GM18858 (cell line): ENCODE results near the gene KRT79.

Experiments used
- ATAC-seq: cut with Tn5 transposase; IDR thresholded peaks from one replicate; pipeline ENCODE4 v1.9.1; 2021; ENCODE audit not compliant: unreplicated experiment

KRT79 gene

DNA sequence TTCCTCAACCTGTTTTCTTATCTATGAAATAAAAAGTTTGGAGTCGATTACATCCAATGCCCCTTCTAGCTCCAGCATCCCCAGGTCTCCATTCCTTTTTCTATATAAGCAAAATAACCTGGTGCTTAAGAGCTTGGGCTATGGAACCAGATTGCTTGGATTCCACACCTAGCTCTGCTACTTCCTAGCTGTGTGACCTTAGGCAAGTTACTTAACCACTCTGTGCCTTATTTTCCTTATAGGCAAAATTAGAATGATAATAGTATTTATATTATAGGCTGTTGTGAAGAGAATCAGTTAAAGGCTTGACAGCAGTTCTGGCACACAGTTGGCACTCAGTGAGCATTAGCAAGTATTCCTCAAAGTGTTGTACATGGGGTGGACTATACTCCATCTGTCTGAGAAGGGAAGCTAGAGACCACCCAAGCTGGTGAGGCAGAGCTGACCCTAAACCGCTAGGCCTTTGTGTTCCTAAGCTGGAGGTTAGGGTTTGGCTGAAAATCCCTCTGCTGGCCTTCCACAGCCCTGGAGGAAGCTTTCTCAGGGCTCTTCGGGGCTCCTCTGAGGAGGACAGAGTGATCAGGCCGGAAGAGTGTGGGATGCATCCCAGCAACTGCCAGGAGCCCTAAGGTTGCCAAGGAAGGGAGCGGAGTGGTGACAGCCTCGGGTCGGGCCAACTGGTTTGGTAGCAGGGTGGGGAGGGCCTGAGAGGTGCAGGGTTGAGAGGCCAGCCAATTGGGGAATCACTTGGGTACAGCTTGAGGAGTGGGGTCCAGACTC, 14.2 kb downstream of the KRT79 start:
- ATAC-seq: no peak

GRCh38 chr12:52818887-52819420, 15.2 kb downstream of the KRT79 start:
- no peak for ATAC-seq

DNA sequence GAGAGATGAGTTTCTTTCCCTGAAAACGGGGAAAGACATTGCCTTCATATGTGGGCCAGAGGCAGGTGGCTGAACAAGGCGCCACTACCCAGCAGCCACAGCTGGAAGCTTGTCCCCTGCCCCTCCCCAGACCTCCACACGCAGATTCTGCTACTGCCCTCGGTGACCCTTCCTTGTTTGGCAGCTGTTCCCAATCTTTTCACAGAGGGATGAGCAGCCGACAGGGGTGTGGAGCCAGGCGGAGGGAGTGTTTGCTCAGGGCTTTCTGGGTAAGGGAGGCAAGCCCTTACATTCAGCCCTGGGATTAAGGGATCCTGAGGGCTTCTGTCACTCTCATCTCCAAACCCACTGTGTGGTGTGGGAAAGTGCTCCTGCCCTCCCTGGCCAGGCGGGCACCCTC, 15.7 kb downstream of the KRT79 start:
- ATAC-seq: no peak

DNA sequence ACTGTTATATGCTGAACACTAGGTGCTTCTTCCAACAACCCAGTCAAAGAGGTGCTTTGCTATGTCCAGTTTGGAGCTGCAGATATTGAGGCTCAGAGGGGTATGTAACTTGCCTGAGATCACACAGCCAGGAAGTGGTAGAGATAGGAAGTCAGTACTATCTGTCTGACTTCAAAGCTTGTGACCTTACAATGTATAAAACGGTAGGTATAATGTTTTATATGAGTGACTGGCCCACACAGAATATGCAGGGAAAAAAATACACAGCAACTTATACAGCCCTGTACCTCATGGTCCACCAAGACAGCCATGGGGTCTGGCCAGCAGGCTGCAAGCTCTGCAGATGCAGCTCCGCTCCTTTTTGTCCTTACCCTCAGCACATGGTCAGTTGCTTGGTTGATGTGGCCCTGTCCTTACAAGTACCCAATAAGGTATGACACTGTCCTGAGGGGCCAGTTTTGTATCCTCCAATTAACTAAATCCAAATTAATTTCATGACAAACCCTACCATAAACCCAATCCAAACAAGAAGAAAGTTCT, 16.3 kb downstream of the KRT79 start:
- no peak for ATAC-seq

DNA sequence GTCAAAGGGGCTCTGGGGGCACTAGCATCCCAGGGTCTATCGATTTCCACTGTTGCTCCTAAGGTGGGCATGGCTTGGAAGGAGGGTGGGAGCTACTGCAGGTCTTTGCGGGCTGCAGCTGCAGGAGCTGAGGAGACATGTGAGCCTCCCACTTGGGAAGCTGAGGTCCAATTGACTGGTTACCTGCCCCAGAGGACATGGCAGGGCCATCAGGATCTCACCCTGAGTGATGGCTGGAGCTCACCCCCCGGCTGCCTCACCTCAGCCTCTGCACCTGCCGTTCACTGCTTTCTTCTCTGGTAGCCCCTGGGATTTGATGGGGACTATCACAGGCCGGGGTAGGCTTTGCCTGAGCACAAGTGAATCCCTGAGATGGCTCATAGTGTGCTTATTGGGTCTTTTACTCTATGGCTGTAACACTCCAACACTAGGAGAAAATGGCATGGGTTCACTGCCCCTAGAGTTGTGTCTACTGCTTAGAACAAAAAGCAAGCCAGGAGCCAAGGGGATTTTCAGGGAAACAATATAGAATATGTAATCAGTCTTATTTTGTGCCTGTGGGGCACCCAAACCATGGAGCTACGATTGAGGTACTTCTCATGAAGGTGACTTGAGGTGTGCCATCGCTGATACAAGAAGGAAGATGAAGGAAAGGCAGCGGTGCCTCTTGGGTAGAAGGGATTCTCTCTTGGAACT, 17.0 kb downstream of the KRT79 start:
- no peak for ATAC-seq

- no peak for ATAC-seq
Observed at GRCh38 chr12:52815676-52816588, 18.2 kb downstream of the KRT79 start.

GRCh38 chr12:52815161-52815560, 18.9 kb downstream of the KRT79 start:
- ATAC-seq: no peak

- ATAC-seq: no peak
Observed at GRCh38 chr12:52814710-52815155, 19.4 kb downstream of the KRT79 start.

DNA sequence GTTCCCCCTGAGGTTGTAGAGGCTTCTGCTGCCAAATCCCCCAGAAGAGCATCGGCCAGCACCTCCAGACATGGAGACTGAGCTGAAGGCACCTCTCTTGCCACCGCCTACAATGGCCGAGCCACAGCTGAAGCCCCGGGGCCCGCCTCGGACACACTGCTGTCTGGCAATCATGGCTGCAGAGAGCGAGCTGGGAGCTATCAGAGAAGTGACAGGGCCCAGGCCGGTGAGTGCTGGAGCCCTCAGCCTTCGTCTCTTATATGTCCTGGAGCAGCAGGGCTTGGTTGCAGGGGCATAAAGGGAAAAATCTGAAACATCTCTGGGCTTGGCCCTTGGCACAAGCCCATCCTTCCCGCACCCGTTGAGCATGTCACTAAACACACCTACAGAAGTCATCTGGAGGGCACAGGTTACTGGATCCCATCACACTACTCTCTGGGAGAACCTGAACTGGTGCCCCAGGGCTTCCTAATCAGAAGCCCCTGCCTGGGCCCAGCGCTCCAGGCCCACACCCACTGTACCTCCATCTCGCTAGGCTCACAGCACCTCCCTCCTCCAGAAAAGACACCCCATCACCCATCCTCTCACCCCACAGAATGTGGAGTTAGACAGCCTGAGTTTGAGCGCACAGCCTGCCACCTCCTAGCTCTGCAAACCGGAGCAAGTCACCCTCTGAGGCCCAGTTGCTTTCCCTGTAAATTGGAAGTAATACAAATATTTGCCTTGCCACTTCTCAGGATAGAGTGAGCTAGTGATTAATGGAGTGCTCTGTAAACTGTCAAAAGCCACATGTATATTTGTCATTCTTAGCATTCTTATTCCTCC, 20.0 kb downstream of the KRT79 start, which contains the start of gene KRT4:
TSS of gene KRT4 (minus strand) at position 232 of the 825 bp plus-strand sequence. CDS start at position 174, 58 bp downstream.
- no peak for ATAC-seq

- ATAC-seq: no peak
Observed at GRCh38 chr12:52813203-52813819, 20.8 kb downstream of the KRT79 start.

- ATAC-seq: no peak
Observed at GRCh38 chr12:52812749-52813148, 21.4 kb downstream of the KRT79 start.

DNA sequence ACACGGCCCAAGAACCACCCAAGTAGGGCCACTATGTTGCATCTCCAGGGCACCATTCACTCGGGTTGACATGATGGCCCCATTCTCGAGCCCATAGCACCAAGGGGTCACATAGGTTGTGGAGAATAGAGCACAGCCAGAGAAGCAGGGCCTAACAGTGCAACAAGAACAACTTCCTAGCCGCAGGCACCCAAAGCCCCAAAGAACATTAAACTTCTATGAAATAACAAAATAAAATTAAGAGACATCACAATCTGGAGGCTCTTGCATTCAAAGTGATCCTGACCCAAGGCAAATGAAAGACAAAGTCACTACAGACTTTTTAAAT, 22.1 kb downstream of the KRT79 start:
- no peak for ATAC-seq

DNA sequence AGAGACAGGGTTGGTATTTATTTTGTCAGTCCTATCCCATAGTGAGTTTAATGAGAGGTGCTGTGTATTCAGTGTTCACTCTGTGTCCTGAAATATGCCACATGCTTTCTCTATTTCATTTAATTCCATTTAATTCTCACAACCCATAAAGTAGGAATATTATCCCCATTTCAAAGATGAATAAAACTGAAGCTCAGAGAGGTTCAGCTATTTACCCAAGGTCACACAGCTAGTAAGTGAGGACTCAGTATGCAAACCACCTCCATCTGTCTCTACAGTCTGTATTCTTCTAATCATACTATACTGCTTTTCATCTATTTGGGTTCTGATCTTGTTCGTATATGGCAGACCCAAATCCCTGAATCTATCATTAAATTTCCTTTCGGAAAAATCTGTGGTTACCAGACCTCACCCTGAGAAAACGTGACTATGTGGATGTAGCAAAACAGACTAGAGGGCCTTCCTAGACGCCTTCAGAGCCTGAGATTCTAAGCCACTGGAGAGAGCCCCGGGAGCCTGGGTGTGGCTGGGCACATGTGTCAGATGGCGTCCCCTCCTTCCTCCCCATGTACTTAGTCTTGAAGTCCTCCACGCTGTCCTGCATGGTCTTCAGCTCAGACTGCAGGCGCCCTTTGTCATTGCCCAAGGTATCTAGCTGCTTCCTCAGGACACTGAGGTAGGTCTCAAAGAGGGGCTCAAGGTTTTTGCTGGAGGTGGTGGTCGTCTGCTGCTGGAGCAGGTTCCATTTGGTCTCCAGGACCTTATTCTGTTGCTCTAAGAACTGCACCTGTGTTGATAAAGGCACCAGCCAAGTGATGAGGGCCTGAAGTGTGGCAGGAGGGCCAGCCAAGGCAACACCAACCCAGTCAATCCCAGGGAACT, 22.7 kb downstream of the KRT79 start:
- no peak for ATAC-seq

DNA sequence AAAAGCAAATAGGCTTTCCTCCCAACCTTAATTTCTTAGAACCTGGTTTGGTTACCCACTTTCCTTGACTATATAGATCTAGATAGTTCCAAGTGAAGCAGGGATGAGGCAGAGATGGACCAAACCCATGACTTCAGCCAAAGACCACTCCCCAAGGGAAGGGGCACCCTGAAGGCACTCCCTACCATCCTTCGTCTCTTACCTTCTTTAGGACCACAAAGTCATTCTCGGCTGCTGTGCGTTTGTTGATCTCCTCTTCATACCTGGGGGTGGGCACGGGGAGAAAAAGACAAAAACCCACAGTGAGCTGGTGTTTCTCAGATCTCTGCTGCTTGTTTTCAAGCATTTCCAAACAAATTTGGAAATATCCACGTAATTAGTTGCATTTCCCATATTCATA, 23.6 kb downstream of the KRT79 start:
- no peak for ATAC-seq

GRCh38 chr12:52809166-52809565, 24.9 kb downstream of the KRT79 start:
- ATAC-seq: no peak

DNA sequence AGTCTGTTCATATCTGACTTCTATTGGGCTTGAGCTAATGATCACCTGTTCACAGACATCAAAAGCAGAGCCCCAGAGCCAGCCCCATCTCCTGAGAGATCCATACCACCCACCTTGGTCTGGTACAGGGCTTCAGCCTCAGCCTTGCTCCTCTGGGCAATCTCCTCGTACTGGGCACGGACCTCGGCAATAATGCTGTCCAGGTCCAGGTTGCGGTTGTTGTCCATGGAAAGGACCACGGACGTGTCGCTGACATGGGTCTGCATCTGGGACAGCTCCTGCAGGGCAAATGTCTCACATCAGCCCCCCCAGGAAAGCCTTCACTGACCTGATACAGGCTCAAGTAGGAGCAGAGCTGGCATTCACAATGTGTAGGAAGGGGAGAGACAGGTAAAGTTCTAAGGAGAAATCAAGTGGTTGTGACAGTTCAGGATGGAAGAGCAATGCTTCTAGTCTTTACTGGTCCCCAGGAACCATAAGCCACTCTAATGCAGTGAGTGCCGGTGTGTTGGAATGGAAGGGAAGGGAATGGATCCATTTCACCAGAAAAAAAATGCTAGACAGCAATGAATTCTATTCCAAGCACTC, 25.4 kb downstream of the KRT79 start:
- no peak for ATAC-seq

- no peak for ATAC-seq
Observed at GRCh38 chr12:52807544-52808470, 26.3 kb downstream of the KRT79 start.
